Tibial artery (tissue), 4 donors: ENCODE data around the gene HOXC4.

Experiments
- DNase-seq, 2 donors: peaks; one replicate each; pipeline ENCODE4 v3.0.0-alpha.2; 2019
- H3K27ac ChIP-seq, 2 donors: fragments of 200-600 bp; sonication (generic) in 1 of 2; 1 replicate in 1 of 2; 2 replicates in 1 of 2; pipeline ENCODE4 v1.5.1; 2018 to 2019; ENCODE audit warnings: mild to moderate bottlenecking in 1 of 2
- H3K27me3 ChIP-seq, 2 donors: fragments of 200-600 bp; sonication (generic) in 1 of 2; one replicate each; pipeline versions ENCODE4 v1.5.1 to v1.6.0; 2016 to 2019
- H3K36me3 ChIP-seq, 3 donors: fragments of 200-600 bp; sonication (generic) in 2 of 3; one replicate each; pipeline ENCODE4 v1.5.1; 2016 to 2019; ENCODE audit warnings: mild to moderate bottlenecking in 2 of 3
- H3K4me1 ChIP-seq, 4 donors: fragments of 200-600 bp; sonication (generic) in 2 of 4; 1 replicate in 3 of 4; 2 replicates in 1 of 4; pipeline ENCODE4 v1.5.1; 2016 to 2019
- H3K4me3 ChIP-seq, 2 donors: fragments of 200-600 bp; sonication (generic) in 1 of 2; 1 replicate in 1 of 2; 2 replicates in 1 of 2; pipeline ENCODE4 v1.5.1; 2018 to 2019; ENCODE audit warnings: mild to moderate bottlenecking in 2 of 2
- H3K9me3 ChIP-seq, 3 donors: fragments of 200-600 bp; sonication (generic) in 1 of 3; one replicate each; pipeline ENCODE4 v1.5.1; 2016 to 2019
- intact Hi-C: fragments of 100-400 bp; cut with DNase I; formaldehyde crosslinking; loops from one replicate; pipeline ENCODE4 v1.15.0; 2023; ENCODE audit warnings: low total_unique reads
- TF ChIP-seq, protein P1 (sequence below), 2 experiments: fragments of 200-600 bp in 1 of 2; fragments of 450-650 bp in 1 of 2; IDR thresholded peaks; one replicate each; pipeline ENCODE4 v1.5.1; 2017 to 2019; ENCODE audit warnings: antibody characterized with exemption in 2 of 2, mild to moderate bottlenecking in 1 of 2, moderate library complexity in 1 of 2

HOXC4 gene

DNA sequence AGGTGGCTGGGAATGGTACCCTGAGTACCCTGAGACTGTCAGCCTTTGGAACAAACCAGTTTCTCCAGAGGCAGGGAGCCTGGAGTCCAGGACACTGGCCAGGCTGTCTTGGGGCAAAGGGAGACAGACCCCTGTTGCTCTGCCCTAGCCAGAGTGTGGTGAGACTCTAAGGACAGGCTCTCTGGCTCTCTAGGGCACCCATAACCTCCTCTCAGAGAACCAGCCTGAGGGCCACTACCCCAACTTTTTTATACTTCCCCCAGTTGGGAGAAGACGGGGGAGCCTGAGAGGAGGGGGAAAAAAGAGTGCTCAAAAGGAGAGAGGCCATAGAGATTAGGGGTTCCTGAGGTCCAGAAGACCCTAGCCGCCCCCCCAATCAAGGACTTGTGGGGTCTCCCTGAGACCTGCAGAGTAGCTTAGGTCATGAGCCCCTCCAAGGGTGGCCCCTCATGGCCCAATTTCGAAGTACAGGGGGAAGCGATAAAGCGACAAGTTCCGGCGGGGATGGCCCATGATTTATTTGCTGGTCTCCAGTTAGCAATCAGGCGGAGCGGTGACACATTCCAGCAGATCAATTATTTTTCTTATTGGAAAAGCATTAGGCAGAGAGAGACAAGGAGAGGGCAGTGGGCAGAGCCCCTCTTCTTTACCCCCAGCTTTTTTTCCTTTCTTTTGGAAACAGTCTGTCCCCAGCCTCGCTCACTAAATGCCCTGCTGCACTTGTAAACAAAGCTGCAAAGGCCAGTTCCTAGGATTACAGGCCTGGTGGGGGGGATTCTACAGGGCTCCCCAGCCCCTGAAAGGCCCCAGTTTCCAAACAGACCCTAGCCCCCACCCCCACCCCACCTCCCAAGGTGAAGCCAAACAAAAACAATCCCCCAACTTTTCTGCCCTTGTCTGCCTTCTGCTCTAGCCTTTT lies 43.3 kb upstream of the HOXC4 start:
- peaks cover 0 to 85% (median 55%) of the 10 kb centered on the region in 4 donors for H3K4me1 ChIP-seq
- TF ChIP-seq, protein P1, sequence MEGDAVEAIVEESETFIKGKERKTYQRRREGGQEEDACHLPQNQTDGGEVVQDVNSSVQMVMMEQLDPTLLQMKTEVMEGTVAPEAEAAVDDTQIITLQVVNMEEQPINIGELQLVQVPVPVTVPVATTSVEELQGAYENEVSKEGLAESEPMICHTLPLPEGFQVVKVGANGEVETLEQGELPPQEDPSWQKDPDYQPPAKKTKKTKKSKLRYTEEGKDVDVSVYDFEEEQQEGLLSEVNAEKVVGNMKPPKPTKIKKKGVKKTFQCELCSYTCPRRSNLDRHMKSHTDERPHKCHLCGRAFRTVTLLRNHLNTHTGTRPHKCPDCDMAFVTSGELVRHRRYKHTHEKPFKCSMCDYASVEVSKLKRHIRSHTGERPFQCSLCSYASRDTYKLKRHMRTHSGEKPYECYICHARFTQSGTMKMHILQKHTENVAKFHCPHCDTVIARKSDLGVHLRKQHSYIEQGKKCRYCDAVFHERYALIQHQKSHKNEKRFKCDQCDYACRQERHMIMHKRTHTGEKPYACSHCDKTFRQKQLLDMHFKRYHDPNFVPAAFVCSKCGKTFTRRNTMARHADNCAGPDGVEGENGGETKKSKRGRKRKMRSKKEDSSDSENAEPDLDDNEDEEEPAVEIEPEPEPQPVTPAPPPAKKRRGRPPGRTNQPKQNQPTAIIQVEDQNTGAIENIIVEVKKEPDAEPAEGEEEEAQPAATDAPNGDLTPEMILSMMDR (IDR thresholded peaks at IDR 0.05) = no peak
- no peak for DNase-seq
- no peaks in the 10 kb centered on the region for H3K9me3 ChIP-seq
- H3K27ac ChIP-seq = peak overlapping the region; percentile 80 to 98
- H3K36me3 ChIP-seq = no peaks in the 10 kb centered on the region
- H3K27me3 ChIP-seq = no peaks in the 10 kb centered on the region
- peak overlapping the region; percentile 59 to 64 for H3K4me3 ChIP-seq
- intact Hi-C loops = no loop called here

DNA sequence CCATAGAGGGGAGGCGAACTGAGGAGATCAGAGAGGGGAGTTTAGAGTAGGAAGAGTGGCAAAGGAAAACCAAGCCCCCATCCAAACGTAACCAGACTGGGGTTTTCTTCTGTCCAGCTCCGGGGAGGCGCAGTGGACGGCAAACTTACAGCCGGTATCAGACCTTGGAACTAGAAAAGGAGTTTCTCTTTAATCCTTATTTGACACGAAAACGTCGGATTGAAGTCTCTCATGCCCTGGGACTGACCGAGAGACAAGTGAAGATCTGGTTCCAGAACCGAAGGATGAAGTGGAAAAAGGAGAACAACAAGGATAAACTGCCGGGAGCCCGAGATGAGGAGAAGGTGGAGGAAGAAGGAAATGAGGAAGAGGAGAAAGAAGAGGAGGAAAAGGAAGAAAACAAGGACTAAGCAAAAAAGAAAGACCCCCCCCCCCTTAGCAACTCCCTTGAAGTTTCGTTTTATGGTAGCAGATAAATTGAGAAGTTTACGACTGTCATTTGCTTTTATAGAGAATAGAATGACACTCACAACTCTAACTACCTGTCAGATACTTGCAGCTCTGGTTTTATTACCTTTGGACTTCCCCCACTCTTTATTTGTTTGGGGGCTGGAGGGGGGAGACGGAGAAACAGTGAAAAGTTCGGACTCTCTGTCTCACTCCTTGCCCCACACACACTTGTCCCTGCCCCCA lies 42.5 kb upstream of the HOXC4 start:
- peak overlapping the region; percentile 80 to 98 for H3K27ac ChIP-seq
- intact Hi-C loops = no loop called here
- no peaks in the 10 kb centered on the region for H3K9me3 ChIP-seq
- no peaks in the 10 kb centered on the region for H3K27me3 ChIP-seq
- H3K36me3 ChIP-seq = no peaks in the 10 kb centered on the region
- no peak for DNase-seq
- peaks cover 0 to 85% (median 52%) of the 10 kb centered on the region in 4 donors for H3K4me1 ChIP-seq
- peak overlapping the region; percentile 59 to 64 for H3K4me3 ChIP-seq
- TF ChIP-seq, protein P1 (IDR thresholded peaks at IDR 0.05) = no peak

DNA sequence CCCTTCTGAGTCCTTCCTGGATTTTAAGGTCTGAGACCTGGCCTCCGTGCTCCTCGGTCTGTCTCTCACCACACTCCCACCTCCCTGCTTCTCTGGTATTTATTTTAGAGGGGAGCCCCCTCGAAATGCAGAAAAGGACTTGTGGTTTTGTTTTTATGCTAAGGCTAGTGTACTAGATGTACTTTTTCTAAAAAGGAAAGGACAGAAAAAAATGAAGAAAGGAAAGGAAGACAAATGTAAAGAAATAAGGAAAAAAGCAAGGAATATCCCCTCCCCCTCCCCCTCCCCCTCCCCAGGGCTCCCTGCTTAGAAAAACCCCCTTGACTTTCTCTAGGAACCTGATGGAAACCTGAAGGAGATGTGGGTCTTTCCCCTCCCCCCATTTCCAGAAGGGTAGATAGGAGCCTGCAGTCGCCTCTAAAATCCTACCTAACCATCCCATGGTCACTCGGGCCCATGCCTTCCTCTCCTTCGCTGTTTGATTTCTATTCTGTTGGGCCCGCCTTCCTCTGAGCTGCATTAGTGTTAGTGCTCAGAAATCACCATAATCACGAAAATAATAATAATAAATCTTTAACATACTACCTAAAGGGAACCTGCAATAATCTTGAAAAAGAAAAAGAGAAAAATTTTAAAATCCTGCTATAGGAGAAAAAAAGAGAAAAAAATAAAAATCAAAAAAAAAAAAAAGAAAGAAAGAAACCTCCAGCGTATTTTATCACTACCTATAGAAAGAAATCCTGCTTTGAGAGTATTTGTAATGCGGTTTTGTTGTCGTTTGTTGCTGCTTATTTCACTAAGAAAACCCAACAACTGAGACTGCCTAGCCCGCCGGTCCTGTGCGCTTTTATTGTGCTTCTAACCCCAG lies 41.7 kb upstream of the HOXC4 start:
- peaks cover 0 to 80% (median 44%) of the 10 kb centered on the region in 4 donors for H3K4me1 ChIP-seq
- H3K27ac ChIP-seq = peak overlapping the region; percentile 98
- TF ChIP-seq, protein P1 (IDR thresholded peaks at IDR 0.05) = no peak
- H3K4me3 ChIP-seq = peak overlapping the region in 1 of 2 donors; percentile 64
- intact Hi-C loops = no loop called here
- H3K36me3 ChIP-seq = no peaks in the 10 kb centered on the region
- no peaks in the 10 kb centered on the region for H3K9me3 ChIP-seq
- H3K27me3 ChIP-seq = no peaks in the 10 kb centered on the region
- DNase-seq = no peak

DNA sequence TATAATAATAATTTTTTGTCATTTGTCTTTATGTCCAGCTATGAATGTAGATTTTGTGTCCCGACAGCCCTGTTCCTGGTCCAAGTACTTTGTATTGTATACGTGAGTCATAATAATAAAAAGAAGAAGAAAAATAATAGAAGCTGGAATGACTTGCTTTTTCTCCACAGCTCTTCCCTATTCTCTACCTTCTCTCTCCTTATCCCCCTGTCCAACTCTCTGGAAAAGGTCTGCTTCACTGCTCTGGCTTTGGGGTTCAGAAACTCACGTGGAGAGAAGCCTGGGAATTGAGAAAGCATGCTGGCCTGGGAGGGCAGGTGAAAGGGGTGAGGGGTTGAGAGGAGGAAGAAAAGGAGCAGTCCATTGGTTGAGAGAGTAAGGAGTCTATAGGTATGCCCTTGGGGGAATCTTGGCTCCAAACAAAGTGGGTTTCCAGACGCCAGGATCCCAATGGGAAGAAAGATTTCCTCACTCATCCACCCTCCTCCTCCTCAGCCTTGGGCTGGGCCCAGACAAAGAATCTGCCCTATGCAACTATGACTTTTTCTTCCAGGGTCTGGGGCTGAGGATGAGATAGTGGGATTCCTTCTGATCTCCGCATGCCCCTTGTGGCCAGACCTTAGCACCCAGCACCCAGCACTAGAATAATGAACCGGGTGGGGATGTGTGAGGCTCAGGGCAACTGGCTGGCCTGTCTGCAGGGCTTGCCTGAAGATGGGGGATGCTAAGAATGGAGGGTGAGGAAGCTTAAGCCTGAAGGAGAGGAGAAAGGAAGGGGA lies 40.8 kb upstream of the HOXC4 start:
- intact Hi-C loops = no loop called here
- H3K4me1 ChIP-seq = peaks cover 0 to 71% (median 36%) of the 10 kb centered on the region in 4 donors
- no peaks in the 10 kb centered on the region for H3K27me3 ChIP-seq

More for the DNA sequence above, 40.8 kb upstream of the HOXC4 start:
- no peak for DNase-seq
- peak overlapping the region; percentile 98 for H3K27ac ChIP-seq
- no peaks in the 10 kb centered on the region for H3K36me3 ChIP-seq
- no peaks in the 10 kb centered on the region for H3K9me3 ChIP-seq
- no peak overlapping the region for H3K4me3 ChIP-seq
- TF ChIP-seq, protein P1 (IDR thresholded peaks at IDR 0.05) = no peak
